SK-N-SH treated with all-trans-retinoic acid at 6 μM for 48 hours (cell line): ENCODE results near the gene TMEM176B.

ENCODE experiments used
- ATAC-seq: fragments of 200-7000 bp; cut with Tn5 transposase; 3 replicates; pipeline ENCODE4 v1.9.1; 2020; ENCODE audit warnings: mild to moderate bottlenecking, moderate library complexity
- ARNTL ChIP-seq: fragments of 450-650 bp; formaldehyde crosslinking; IDR thresholded peaks from 2 replicates; pipeline ENCODE4 v1.5.0; 2020; ENCODE audit warnings: low read depth, mild to moderate bottlenecking, moderate library complexity, borderline replicate concordance
- BACH2 ChIP-seq: fragments of 250-450 bp; sonication (Bioruptor Pico); IDR thresholded peaks from 2 replicates; pipeline ENCODE4 v1.9.0; 2021; ENCODE audit warnings: mild to moderate bottlenecking, borderline replicate concordance
- CSDC2 ChIP-seq: fragments of 250-450 bp; sonication (Bioruptor Pico); IDR thresholded peaks from 2 replicates; pipeline ENCODE4 v1.5.0; 2020; ENCODE audit warnings: mild to moderate bottlenecking, moderate library complexity
- ESRRG ChIP-seq: fragments of 250-450 bp; sonication (Bioruptor Pico); IDR thresholded peaks from 2 replicates; pipeline ENCODE4 v1.6.1; 2021; ENCODE audit warnings: mild to moderate bottlenecking
- GLIS3 ChIP-seq: fragments of 250-450 bp; sonication (Bioruptor Pico); IDR thresholded peaks from 2 replicates; pipeline ENCODE4 v1.5.0; 2020; ENCODE audit warnings: mild to moderate bottlenecking, moderate library complexity
- ISL1 ChIP-seq: fragments of 250-450 bp; sonication (Bioruptor Pico); IDR thresholded peaks from 2 replicates; pipeline ENCODE4 v2.1.2; 2022; ENCODE audit warnings: mild to moderate bottlenecking, moderate library complexity
- OSR1 ChIP-seq: fragments of 250-450 bp; sonication (Bioruptor Pico); IDR thresholded peaks from 2 replicates; pipeline ENCODE4 v1.8.0; 2022; ENCODE audit warnings: moderate library complexity, mild to moderate bottlenecking, inconsistent platforms
- POU6F1 ChIP-seq: fragments of 250-450 bp; sonication (Bioruptor Pico); IDR thresholded peaks from 2 replicates; pipeline ENCODE4 v1.8.0; 2021; ENCODE audit warnings: low read depth, mild to moderate bottlenecking, moderate library complexity, borderline replicate concordance
- PPARA ChIP-seq: fragments of 250-450 bp; sonication (Bioruptor Pico); IDR thresholded peaks from 2 replicates; pipeline ENCODE4 v1.5.0; 2020; ENCODE audit warnings: mild to moderate bottlenecking, borderline replicate concordance
- RARB ChIP-seq: fragments of 250-450 bp; sonication (Bioruptor Pico); IDR thresholded peaks from 2 replicates; pipeline ENCODE4 v1.8.0; 2021; ENCODE audit warnings: mild to moderate bottlenecking, moderate library complexity
- SNAI2 ChIP-seq: fragments of 250-450 bp; sonication (Bioruptor Pico); IDR thresholded peaks from 2 replicates; pipeline ENCODE4 v1.5.0; 2020; ENCODE audit warnings: mild to moderate bottlenecking, moderate library complexity
- TCF4 ChIP-seq: fragments of 250-450 bp; sonication (Bioruptor Pico); IDR thresholded peaks from 2 replicates; pipeline ENCODE4 v1.8.0; 2021; ENCODE audit warnings: mild to moderate bottlenecking, moderate library complexity, borderline replicate concordance
- TOX ChIP-seq: fragments of 250-450 bp; sonication (Bioruptor Pico); IDR thresholded peaks from 2 replicates; pipeline ENCODE4 v1.8.0; 2021; ENCODE audit warnings: mild to moderate bottlenecking, moderate library complexity, borderline replicate concordance
- TSHZ2 ChIP-seq: fragments of 250-450 bp; sonication (Bioruptor Pico); IDR thresholded peaks from 2 replicates; pipeline ENCODE4 v1.5.0; 2020; ENCODE audit warnings: mild to moderate bottlenecking, moderate library complexity
- ZFP30 ChIP-seq: fragments of 450-650 bp; formaldehyde crosslinking; IDR thresholded peaks from 2 replicates; pipeline ENCODE4 v1.5.0; 2022; ENCODE audit warnings: mild to moderate bottlenecking, moderate library complexity
- ZNF565 ChIP-seq: fragments of 450-650 bp; formaldehyde crosslinking; conservative IDR thresholded peaks from 2 replicates; pipeline ENCODE4 v1.5.0; 2020; ENCODE audit warnings: low read depth, mild to moderate bottlenecking, moderate library complexity
- ZNF70 ChIP-seq: fragments of 450-650 bp; formaldehyde crosslinking; IDR thresholded peaks from 2 replicates; pipeline ENCODE4 v1.5.0; 2020; ENCODE audit warnings: mild to moderate bottlenecking, moderate library complexity
- ZNF8 ChIP-seq: fragments of 450-650 bp; formaldehyde crosslinking; IDR thresholded peaks from 2 replicates; pipeline ENCODE4 v1.5.0; 2020; ENCODE audit warnings: mild to moderate bottlenecking, moderate library complexity
- TF ChIP-seq, protein P1 (sequence below): fragments of 250-450 bp; sonication (Bioruptor Pico); IDR thresholded peaks from 2 replicates; pipeline ENCODE4 v1.5.1; 2021; ENCODE audit warnings: mild to moderate bottlenecking, moderate library complexity
- TF ChIP-seq, protein P2 (sequence below): fragments of 250-450 bp; sonication (Bioruptor Pico); IDR thresholded peaks from 2 replicates; pipeline ENCODE4 v1.5.1; 2020; ENCODE audit warnings: low read depth, mild to moderate bottlenecking, moderate library complexity
- TF ChIP-seq, protein P3 (sequence below): fragments of 250-450 bp; sonication (Bioruptor Pico); IDR thresholded peaks from 2 replicates; pipeline ENCODE4 v1.8.0; 2020; ENCODE audit warnings: mild to moderate bottlenecking, moderate library complexity, borderline replicate concordance

TMEM176B gene

DNA sequence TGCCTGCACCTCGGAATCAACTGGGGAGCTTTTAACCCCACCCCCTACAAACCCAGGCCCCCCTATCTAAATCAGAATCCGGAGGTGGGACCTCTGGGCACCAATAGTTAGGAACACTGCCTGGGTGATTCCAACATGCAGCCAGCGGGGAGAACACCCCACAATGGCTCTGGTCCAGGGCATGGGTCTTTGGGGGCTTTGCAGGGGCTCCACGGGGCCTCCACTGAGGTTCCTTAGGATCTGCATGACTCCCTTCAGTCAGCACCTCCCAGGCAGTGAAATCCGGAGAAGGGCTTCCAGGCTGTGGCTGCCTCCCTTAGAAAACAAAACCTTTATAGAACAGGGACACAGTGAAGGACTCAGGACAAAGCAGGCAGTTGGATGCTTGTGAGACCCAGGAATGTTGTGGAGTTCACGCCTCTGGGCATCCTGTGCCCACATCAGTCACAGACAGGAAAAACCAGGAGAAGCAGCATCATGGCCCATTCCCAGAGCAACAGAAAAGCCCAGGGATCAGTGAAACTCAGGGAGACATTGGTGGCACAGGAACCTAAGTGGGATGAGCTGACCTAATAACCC, 35.6 kb upstream of the TMEM176B start (continued):
- TF ChIP-seq, protein P1, sequence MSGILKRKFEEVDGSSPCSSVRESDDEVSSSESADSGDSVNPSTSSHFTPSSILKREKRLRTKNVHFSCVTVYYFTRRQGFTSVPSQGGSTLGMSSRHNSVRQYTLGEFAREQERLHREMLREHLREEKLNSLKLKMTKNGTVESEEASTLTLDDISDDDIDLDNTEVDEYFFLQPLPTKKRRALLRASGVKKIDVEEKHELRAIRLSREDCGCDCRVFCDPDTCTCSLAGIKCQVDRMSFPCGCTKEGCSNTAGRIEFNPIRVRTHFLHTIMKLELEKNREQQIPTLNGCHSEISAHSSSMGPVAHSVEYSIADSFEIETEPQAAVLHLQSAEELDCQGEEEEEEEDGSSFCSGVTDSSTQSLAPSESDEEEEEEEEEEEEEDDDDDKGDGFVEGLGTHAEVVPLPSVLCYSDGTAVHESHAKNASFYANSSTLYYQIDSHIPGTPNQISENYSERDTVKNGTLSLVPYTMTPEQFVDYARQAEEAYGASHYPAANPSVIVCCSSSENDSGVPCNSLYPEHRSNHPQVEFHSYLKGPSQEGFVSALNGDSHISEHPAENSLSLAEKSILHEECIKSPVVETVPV (CRISPR knock-in tag), result no peak
- TF ChIP-seq CSDC2 (CRISPR knock-in tag) (no peak), BACH2 (CRISPR knock-in tag) (no peak), TCF4 (CRISPR knock-in tag) (no peak), ZNF8 (CRISPR knock-in tag) (no peak), PPARA (CRISPR knock-in tag) (no peak), TOX (CRISPR knock-in tag) (no peak), ZNF70 (CRISPR knock-in tag) (no peak), RARB (CRISPR knock-in tag) (no peak), POU6F1 (CRISPR knock-in tag) (no peak), OSR1 (CRISPR knock-in tag) (no peak)
- TF ChIP-seq, protein P2, sequence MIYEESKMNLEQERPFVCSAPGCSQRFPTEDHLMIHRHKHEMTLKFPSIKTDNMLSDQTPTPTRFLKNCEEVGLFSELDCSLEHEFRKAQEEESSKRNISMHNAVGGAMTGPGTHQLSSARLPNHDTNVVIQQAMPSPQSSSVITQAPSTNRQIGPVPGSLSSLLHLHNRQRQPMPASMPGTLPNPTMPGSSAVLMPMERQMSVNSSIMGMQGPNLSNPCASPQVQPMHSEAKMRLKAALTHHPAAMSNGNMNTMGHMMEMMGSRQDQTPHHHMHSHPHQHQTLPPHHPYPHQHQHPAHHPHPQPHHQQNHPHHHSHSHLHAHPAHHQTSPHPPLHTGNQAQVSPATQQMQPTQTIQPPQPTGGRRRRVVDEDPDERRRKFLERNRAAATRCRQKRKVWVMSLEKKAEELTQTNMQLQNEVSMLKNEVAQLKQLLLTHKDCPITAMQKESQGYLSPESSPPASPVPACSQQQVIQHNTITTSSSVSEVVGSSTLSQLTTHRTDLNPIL (CRISPR knock-in tag), result no peak

- ATAC-seq, result no peak
- no peak for TF ChIP-seq TCF4 (CRISPR knock-in tag)
- peak; percentile 53; the same call in 1 of the 2 replicates for TF ChIP-seq ISL1 (CRISPR knock-in tag)
- TF ChIP-seq ZFP30 (CRISPR knock-in tag), result no peak
- TF ChIP-seq, protein P2 (CRISPR knock-in tag), result peak; percentile 42; the same call in 1 of the 2 replicates
- no peak for TF ChIP-seq ZNF8 (CRISPR knock-in tag)
Observed at GRCh38 chr7:150835019-150835418, 34.9 kb upstream of the TMEM176B start.

DNA sequence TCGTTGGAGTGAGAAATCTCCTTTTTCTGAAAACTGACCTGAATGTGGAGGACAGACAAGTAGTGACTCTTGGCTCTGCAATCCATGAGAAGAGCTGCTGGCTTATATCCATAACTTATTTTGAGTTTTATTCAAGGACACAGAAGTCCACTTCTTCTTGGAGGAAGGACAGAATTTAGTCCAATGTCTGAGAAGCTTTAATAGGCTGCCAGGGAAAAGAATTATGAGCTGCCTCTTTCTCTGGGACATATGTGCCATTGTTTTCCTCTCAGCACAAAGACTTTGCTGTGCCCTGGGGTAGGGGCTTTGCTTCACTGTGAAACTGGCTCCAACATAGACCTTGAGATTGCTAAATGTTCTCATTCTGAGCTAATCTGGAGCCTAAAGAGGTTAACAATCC, 31.7 kb upstream of the TMEM176B start:
- ATAC-seq, result no peak
- TF ChIP-seq ARNTL (CRISPR knock-in tag) (no peak), TSHZ2 (CRISPR knock-in tag) (no peak), GLIS3 (CRISPR knock-in tag) (no peak), BACH2 (CRISPR knock-in tag) (no peak), TCF4 (CRISPR knock-in tag) (no peak), ESRRG (CRISPR knock-in tag) (no peak), SNAI2 (CRISPR knock-in tag) (no peak), TOX (CRISPR knock-in tag) (no peak), ZNF565 (CRISPR knock-in tag) (no peak), RARB (CRISPR knock-in tag) (no peak)
- TF ChIP-seq, protein P3, sequence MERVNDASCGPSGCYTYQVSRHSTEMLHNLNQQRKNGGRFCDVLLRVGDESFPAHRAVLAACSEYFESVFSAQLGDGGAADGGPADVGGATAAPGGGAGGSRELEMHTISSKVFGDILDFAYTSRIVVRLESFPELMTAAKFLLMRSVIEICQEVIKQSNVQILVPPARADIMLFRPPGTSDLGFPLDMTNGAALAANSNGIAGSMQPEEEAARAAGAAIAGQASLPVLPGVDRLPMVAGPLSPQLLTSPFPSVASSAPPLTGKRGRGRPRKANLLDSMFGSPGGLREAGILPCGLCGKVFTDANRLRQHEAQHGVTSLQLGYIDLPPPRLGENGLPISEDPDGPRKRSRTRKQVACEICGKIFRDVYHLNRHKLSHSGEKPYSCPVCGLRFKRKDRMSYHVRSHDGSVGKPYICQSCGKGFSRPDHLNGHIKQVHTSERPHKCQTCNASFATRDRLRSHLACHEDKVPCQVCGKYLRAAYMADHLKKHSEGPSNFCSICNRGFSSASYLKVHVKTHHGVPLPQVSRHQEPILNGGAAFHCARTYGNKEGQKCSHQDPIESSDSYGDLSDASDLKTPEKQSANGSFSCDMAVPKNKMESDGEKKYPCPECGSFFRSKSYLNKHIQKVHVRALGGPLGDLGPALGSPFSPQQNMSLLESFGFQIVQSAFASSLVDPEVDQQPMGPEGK (CRISPR knock-in tag), result no peak
- TF ChIP-seq, protein P1 (CRISPR knock-in tag), result no peak
